Middle frontal gyrus (tissue), 1 donor: ENCODE results near the gene SLA2.
"Not testable (repeated sequence)": the region's sequence is repeated elsewhere in the genome, so short reads cannot be mapped to it uniquely, and the experiment has no call there.

Experiments used
- DNase-seq: peaks from one replicate; pipeline ENCODE4 v3.0.0-alpha.2; 2015; ENCODE audit warnings: low spot score; ENCODE audit errors: extremely low spot score

The SLA2 gene

GRCh38 chr20:36574366-36575135, 71.4 kb downstream of the SLA2 start:
- DNase-seq, result no peak

GRCh38 chr20:36573798-36574365, 72.1 kb downstream of the SLA2 start:
- no peak for DNase-seq

GRCh38 chr20:36573103-36573797, 72.7 kb downstream of the SLA2 start, which contains the start of gene TGIF2:
TGIF2 (plus strand) TSS chr20:36573597; CDS start chr20:36578775, 5,178 bp downstream.
- DNase-seq, result no peak

- no peak for DNase-seq
These were observed 73.3 kb downstream of the SLA2 start for GRCh38 chr20:36572701-36573102.

GRCh38 chr20:36571564-36572504, 74.2 kb downstream of the SLA2 start:
- no peak for DNase-seq

GRCh38 chr20:36569847-36570429, 76.1 kb downstream of the SLA2 start:
- DNase-seq, result no peak

GRCh38 chr20:36565520-36565919, 80.5 kb downstream of the SLA2 start:
- DNase-seq, result no peak

GRCh38 chr20:36564726-36565121, 81.3 kb downstream of the SLA2 start:
- not testable (repeated sequence) for DNase-seq

GRCh38 chr20:36564078-36564725, 81.8 kb downstream of the SLA2 start:
- not testable (repeated sequence) for DNase-seq

GRCh38 chr20:36563374-36563773, 82.6 kb downstream of the SLA2 start:
- DNase-seq, result no peak

- no peak for DNase-seq
These were observed 83.3 kb downstream of the SLA2 start for GRCh38 chr20:36562724-36563123.
